ENCODE results near the gene KCNA5.

Gene KCNA5

GRCh38 chr12:5027046-5027821 lies 16.4 kb upstream of the KCNA5 start:
- no peak for DNase-seq

- no peak for DNase-seq
Observed at GRCh38 chr12:5030066-5030465, 13.6 kb upstream of the KCNA5 start.

GRCh38 chr12:5031242-5031641 lies 12.4 kb upstream of the KCNA5 start:
- DNase-seq = no peak

DNA sequence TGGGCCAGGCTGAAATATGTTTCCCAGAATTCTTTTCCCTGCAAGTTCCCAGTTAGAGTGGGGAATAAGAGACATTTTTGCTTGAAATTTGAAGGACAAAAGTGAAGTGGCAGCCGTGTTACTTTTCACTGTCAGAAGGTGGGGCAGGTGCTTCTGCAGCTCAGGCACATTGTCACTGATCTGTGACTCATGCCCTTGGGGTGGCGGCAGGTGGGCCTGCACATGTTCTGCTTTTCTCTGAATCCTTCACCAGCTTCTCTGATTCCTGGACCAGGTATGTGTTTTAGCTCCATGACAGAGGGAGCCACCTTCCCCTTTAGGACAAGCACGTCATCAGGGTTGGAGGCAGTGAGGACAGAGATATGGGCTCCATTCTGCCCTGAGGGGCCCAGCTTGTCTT lies 11.7 kb upstream of the KCNA5 start:
- no peak for DNase-seq

- no peak for DNase-seq
Observed at GRCh38 chr12:5032821-5033220, 10.9 kb upstream of the KCNA5 start.

- DNase-seq = no peak
Observed at GRCh38 chr12:5033883-5034282, 9.8 kb upstream of the KCNA5 start.

DNA sequence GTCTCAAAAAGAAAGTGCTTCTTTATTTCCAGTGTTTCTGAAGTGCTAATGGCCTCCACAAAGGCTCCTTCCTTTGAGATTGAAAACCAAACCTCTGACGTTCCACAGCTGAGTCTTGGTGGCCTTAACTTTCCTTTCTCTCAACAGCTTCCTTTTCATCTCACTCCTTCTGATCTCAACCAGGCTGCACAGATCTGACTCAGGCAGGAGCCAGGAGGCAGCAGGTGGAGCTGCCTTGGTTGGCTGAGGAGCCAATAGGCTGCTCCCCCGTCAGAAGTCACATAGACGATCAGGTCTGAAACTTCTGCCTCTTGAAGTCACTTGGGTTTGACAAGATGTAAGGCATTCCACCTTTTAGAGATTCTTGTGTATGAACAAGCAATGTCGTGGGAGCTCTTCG lies 9.1 kb upstream of the KCNA5 start:
- DNase-seq = peak; percentile 67

DNA sequence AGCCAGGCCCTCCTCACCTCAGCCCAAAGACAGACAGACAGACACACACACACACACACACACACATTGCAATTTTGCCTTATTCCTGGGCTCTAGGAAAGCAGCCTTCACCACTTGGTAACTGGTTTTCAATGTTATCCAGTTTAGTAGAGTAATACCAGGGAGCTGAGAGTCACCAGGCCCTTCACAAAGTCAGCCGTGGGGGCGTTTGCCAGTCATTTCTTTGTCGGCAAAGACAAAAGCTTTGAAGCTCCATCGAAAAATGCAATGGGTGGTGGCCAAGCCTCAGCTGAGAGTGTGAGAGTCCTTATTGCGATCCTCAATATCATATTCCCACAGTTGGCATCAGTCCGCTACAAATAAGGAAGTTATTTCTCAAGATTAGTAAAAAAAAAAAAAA lies 8.1 kb upstream of the KCNA5 start:
- no peak for DNase-seq

DNA sequence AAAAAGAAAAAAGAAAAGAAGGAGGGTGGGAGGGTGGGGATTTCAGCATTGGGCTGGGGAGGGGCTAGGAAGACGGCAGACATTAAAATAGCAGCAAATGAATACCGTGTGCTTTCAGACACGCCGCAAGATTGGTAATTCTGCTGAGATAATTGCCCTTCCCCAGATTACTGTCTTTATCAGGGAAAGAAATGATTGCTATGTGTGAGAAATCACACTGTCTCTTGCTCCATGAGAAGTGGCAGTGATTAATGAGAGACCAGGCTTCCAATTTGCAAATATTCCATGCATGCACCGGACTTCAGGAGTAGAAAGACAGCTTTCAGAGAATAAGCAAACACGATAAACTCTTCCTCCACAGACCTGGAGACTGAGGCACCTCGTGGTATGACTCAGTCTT lies 7.6 kb upstream of the KCNA5 start:
- no peak for DNase-seq

DNA sequence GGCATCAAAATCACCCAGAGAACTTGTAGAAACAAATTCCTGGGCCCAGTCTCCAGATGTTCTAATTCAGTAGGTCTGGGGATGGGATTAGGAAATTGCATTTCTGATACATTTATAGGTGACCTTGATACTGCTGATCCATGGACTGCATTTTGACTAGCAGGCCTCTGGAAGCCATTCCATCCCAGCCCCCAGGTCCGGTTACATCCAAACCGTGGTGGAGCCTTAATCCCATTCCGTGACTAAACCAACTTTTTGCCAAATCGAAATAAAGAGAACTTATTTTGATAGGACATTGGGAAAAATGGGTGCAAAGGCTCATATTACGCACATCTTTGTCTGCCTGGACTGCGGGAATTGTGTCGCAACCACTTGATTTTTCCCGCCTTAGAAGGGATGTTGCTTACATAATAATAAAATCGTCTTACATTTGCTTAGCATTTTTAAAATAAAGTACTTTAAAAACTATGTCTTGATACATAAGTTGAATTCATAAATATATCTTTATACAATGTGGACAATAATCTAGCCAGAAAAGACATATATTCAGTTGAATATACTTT lies 5.8 kb upstream of the KCNA5 start:
- DNase-seq = no peak

DNA sequence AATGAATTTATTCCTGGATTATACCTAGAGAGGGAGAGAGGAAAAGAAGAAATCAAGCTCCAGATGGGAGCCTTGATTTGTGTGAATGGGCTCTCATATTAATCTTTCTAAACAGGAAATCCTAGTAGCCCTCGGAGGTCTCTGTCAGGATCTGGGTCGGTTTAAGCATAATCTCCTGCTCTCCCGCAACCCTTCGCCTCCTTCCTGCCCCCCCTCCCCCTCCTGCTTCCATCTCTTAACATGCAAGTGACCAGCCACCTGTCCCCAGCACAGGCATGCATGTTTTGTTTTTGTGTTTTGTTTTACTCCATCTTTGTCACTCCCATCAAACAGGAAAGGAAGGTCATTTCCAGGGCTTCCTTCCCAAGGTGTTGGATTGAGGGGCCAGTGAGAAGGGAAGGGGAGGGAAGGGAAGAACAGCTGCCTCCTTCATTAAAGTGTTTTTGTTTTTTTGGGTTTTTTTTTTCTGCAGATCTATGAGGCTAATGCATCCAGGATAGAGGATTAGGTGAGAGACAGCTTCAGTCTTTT lies 4.8 kb upstream of the KCNA5 start:
- DNase-seq = no peak

DNA sequence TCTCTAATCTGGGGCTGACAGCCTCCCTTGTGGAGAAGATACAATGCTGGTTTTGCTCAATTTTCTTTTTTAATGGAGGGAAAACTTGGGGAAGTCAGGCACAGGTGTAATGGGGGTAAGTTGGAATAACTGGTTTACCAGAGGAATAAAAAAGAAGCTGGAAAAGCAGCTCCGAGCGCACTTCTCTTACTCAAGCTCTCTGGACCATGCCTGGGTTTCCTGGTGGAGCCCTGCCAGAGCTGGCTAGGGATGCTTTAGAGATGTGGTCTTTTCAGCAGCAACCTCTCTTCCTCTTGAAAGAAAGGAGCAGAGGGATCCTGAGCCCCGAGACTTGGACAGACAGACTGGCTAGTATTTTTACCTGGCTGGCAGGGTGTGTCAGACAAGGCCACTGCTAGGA lies 3.9 kb upstream of the KCNA5 start:
- no peak for DNase-seq

- DNase-seq = no peak
Observed at GRCh38 chr12:5040368-5040767, 3.3 kb upstream of the KCNA5 start.

DNA sequence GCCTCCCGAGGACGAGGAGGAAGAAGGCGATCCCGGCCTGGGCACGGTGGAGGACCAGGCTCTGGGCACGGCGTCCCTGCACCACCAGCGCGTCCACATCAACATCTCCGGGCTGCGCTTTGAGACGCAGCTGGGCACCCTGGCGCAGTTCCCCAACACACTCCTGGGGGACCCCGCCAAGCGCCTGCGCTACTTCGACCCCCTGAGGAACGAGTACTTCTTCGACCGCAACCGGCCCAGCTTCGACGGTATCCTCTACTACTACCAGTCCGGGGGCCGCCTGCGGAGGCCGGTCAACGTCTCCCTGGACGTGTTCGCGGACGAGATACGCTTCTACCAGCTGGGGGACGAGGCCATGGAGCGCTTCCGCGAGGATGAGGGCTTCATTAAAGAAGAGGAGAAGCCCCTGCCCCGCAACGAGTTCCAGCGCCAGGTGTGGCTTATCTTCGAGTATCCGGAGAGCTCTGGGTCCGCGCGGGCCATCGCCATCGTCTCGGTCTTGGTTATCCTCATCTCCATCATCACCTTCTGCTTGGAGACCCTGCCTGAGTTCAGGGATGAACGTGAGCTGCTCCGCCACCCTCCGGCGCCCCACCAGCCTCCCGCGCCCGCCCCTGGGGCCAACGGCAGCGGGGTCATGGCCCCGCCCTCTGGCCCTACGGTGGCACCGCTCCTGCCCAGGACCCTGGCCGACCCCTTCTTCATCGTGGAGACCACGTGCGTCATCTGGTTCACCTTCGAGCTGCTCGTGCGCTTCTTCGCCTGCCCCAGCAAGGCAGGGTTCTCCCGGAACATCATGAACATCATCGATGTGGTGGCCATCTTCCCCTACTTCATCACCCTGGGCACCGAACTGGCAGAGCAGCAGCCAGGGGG lies 979 bp downstream of the KCNA5 start:
- no peak for DNase-seq

DNA sequence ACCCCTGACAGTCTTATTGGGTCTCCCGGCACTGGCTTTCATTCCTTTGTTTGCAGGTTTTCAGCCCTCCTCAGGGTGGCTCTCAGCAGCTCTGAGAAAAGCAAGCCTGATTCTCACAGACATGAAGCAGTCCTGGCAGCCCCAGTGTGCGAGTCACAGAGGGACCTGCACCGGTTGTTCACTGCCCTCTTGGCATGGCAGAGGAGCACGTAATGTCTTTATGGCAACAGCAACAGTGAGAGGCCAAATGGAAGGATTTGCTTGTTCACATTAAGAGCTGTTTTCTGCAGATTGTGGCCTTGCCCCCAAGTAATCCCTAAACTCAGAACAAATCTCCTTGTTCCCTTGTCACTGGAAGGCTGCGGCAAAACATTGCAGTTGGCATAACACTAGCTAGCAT lies 3.4 kb downstream of the KCNA5 start:
- no peak for DNase-seq

DNA sequence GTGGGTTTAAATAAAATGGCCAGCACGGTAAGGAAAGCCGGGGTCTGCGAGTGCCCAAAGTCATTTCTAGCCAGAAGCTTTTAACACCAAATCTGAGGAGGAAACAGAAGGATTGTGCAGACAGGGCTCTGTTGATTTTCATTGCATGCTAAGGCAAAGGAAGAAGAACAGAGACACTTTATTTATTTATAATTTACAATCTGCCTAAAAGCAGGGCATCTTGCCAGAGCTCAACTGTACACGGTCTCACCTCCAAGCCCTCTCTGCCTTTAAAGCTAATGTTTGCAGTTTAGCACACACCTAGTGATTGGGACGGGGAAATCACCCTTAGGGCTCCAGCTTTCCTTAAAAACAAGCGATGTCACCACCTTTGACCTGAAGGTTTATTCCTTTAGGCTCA lies 4.0 kb downstream of the KCNA5 start:
- DNase-seq = no peak

DNA sequence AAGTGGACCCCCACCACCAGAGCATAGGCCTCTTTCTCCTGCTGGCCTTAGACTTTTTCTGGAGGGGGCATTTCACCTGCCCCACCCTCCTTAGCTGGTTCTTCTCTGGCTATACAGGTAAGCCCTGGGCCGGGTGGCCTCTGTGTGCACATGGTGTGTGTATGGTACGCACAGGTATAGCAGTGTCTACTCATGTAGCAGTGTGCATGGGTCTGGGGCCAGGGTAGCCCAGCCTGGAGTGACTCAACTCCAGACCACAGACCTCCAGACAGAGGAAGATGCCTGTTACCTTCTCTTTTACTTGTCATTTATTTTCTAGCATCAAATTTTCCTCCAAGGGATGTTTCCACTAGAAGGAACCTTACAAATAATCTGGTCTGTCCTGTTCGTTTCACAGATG lies 6.9 kb downstream of the KCNA5 start:
- no peak for DNase-seq

- no peak for DNase-seq
Observed at GRCh38 chr12:5051334-5051733, 7.7 kb downstream of the KCNA5 start.

GRCh38 chr12:5051913-5052312 lies 8.2 kb downstream of the KCNA5 start:
- no peak for DNase-seq

- no peak for DNase-seq
Observed at GRCh38 chr12:5052348-5052747, 8.7 kb downstream of the KCNA5 start.

DNA sequence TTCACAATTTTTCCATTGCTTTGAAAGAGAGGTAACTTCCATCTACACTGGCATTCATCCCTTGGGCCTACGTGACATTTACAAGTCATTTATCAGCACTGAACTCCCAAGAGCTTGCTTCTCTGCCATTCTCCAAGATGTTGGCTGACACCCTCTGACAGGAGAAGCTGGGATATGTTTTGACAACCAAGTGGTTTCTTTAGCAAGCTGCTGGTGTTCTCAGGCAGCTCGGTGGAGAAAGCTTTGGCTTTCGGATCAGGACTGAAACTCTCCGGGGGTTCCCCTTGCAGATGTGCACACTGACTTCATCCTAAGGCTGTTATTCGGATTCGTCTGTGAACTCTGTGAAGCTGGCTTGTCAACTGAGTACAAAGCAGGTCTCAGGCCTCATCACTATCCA lies 15.7 kb downstream of the KCNA5 start:
- no peak for DNase-seq

DNA sequence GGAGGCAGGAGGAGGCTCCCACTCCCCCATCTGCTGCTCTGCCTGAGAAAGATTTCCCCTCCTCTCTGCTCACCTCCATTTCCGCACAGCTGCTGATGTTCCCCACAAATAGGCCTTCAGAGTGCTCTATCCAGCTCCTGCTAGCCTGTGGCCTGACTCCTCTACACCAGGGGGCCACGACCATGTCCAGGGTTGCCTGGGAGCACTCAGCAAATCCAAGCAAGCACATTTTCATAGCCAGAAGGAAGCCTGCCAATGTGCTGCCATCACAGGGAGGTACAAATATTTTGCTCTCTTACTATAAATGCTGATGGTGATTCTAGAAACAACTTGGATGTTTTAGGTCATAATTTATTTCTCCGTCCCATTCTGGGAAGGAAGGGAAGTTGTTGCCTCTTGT lies 17.3 kb downstream of the KCNA5 start:
- no peak for DNase-seq

- no peak for DNase-seq
Observed at GRCh38 chr12:5063149-5063548, 19.5 kb downstream of the KCNA5 start.
